GM21723 (cell line): ENCODE measurements around the gene MAP7D2.
"Not testable (repeated sequence)": the region's sequence is repeated elsewhere in the genome, so short reads cannot be mapped to it uniquely, and the experiment has no call there.

Experiments
- ATAC-seq: cut with Tn5 transposase; IDR thresholded peaks from one replicate; pipeline ENCODE4 v1.9.1; 2021; ENCODE audit warnings: mild to moderate bottlenecking, moderate library complexity; ENCODE audit not compliant: unreplicated experiment

The MAP7D2 gene

GRCh38 chrX:20116577-20117240 is at the start of gene MAP7D2:
TSS of gene MAP7D2 (minus strand) at chrX:20116907. CDS start at chrX:20116879, 28 bp downstream.
- ATAC-seq, result no peak

GRCh38 chrX:20162516-20162915 is 45.8 kb upstream of the MAP7D2 start:
- ATAC-seq, result not testable (repeated sequence)

- no peak for ATAC-seq
Observed at GRCh38 chrX:20159797-20160385, 43.2 kb upstream of the MAP7D2 start.

GRCh38 chrX:20151689-20152088 is 35.0 kb upstream of the MAP7D2 start:
- ATAC-seq, result no peak

- no peak for ATAC-seq
Observed at GRCh38 chrX:20149326-20149725, 32.6 kb upstream of the MAP7D2 start.

GRCh38 chrX:20147561-20147960 is 30.9 kb upstream of the MAP7D2 start:
- ATAC-seq, result no peak

GRCh38 chrX:20144491-20144890 is 27.8 kb upstream of the MAP7D2 start:
- no peak for ATAC-seq

- no peak for ATAC-seq
Observed at GRCh38 chrX:20143561-20143960, 26.9 kb upstream of the MAP7D2 start.

GRCh38 chrX:20143111-20143510 is 26.4 kb upstream of the MAP7D2 start:
- ATAC-seq, result no peak

- ATAC-seq, result peak; percentile 99
Observed at GRCh38 chrX:20141281-20142220, 24.8 kb upstream of the MAP7D2 start, which contains the start of gene EIF1AX. TSS of gene EIF1AX (minus strand) at chrX:20141838. CDS start at chrX:20141640, 198 bp downstream.

- no peak for ATAC-seq
Observed at GRCh38 chrX:20140420-20140819, 23.7 kb upstream of the MAP7D2 start.

- no peak for ATAC-seq
Observed at GRCh38 chrX:20139966-20140365, 23.3 kb upstream of the MAP7D2 start.

- no peak for ATAC-seq
Observed at GRCh38 chrX:20135944-20136343, 19.2 kb upstream of the MAP7D2 start.

GRCh38 chrX:20132666-20133065 is 16.0 kb upstream of the MAP7D2 start:
- no peak for ATAC-seq

- no peak for ATAC-seq
Observed at GRCh38 chrX:20130357-20130756, 13.7 kb upstream of the MAP7D2 start.

GRCh38 chrX:20129547-20129946 is 12.8 kb upstream of the MAP7D2 start:
- ATAC-seq, result no peak

- ATAC-seq, result no peak
Observed at GRCh38 chrX:20128670-20129069, 12.0 kb upstream of the MAP7D2 start.

GRCh38 chrX:20127440-20127839 is 10.7 kb upstream of the MAP7D2 start:
- ATAC-seq, result peak; percentile 63

GRCh38 chrX:20126833-20127232 is 10.1 kb upstream of the MAP7D2 start:
- ATAC-seq, result peak; percentile 59

GRCh38 chrX:20124964-20125363 is 8.3 kb upstream of the MAP7D2 start:
- no peak for ATAC-seq

GRCh38 chrX:20118065-20118824 is 1.5 kb upstream of the MAP7D2 start:
- ATAC-seq, result no peak
